Sciatic nerve (tissue), 2 donors: ENCODE results near the gene LBX2. TPM values are rescaled to one million over a fixed set of nuclear protein-coding genes. Genes with fewer than 3 reads are reported as not detected.
"Not testable (repeated sequence)": the region's sequence is repeated elsewhere in the genome, so short reads cannot be mapped to it uniquely, and the experiment has no call there.

Source experiments
- ATAC-seq: fragments of 200-7000 bp; cut with Tn5 transposase; one replicate; pipeline ENCODE4 v1.9.1; 2020; ENCODE audit warnings: mild to moderate bottlenecking, moderate library complexity
- DNase-seq: peaks from one replicate; pipeline ENCODE4 v3.0.0-alpha.2; 2020; ENCODE audit warnings: low spot score
- intact Hi-C: fragments of 100-400 bp; cut with DNase I; formaldehyde crosslinking; loops from one replicate; pipeline ENCODE4 v1.14.2; 2022
- total RNA-seq: library from RNA; stranded (reverse); fragmentation: NEBNext Ultra II Directional; extraction: Animal tissue kit (Norgen Biotek cat#: 25700); gene quantifications from one replicate; pipeline ENCODE4 v1.2.1, GENCODE V29; 2021
- donor health status: DM: no; HTN: no; CAD: no.
- donor health status: DM: no; HTN: no; CAD: no.

Gene LBX2
- total RNA-seq, 1 donor from 2014 or later = 0.53 TPM

DNA sequence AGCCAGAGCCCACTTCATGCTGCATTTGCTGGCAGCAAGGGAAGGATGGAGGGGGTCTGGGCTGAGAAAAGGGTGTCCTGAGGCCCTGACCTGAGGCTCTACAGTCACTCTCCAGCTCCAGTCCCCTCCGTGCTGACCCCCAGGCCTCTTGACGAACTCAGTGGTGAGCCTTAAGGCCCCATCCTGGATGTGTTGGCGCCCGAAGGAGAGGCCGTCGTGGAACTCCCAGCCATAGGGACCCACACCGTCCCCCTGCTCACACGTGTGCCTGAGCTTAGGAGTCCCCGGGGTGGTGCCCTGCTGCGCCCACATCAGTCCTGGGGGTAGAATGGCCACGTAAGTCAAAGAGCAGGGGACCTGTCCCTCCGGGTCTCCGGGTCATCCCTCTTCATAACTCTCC, 35.0 kb downstream of the LBX2 start:
- no peak for ATAC-seq
- intact Hi-C loops = no loop called here

DNA sequence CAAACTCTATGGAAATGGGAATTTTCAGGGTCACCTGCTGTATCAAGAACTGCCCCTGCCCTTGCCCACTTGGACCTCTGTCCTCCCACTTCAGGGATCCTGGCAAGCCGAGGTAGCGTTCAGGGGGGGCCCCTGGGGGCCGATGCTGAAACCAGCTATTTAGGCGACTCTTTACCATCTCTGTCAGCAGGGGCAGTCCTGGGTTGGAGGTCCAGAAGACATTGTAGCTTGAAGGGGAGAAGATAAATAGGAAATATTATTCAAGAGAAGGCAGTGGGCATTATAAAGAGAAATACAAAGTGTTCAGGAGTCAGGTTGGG, 36.7 kb downstream of the LBX2 start:
- DNase-seq (no peak), ATAC-seq (no peak)
- intact Hi-C loops = no loop called here

More for the DNA sequence above, 35.0 kb downstream of the LBX2 start:
- DNase-seq = no peak

DNA sequence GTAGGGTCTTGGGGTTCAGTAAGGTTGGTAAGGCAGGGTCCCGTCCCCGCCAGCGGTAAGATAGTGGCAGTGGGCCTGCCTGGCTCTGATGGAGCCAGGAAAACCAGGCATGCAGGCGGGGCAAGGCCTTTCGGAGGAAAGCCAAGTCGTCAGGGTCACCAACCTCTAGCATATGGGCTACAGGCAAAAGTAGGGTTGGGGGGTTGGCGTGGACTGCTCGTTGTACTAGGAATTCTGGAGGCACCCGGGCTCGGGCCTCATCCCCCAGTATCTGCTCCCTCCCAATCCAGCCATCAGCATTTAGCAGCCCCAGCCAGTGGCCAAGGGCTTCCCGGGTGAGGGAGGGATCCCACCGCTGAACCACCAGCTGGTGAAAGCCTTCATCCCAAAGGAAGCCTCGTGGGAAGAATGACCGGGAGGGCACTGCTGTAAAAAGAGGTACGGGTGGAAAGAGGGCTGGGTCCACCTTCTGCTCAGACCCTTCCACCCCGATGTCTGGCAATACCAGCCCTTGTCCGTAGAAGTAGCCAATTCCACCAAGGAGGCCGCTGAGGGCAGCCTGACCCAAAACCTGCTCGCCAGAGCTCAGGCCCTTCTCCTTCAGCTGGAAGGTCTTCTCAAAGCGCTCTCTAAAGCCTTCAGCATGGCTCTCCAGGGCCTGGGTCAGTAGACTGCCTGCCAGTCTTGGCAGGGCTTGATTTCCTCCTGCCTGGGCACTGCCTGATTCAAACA, 37.2 kb downstream of the LBX2 start:
- ATAC-seq = no peak
- intact Hi-C loops = no loop called here
- DNase-seq = no peak

DNA sequence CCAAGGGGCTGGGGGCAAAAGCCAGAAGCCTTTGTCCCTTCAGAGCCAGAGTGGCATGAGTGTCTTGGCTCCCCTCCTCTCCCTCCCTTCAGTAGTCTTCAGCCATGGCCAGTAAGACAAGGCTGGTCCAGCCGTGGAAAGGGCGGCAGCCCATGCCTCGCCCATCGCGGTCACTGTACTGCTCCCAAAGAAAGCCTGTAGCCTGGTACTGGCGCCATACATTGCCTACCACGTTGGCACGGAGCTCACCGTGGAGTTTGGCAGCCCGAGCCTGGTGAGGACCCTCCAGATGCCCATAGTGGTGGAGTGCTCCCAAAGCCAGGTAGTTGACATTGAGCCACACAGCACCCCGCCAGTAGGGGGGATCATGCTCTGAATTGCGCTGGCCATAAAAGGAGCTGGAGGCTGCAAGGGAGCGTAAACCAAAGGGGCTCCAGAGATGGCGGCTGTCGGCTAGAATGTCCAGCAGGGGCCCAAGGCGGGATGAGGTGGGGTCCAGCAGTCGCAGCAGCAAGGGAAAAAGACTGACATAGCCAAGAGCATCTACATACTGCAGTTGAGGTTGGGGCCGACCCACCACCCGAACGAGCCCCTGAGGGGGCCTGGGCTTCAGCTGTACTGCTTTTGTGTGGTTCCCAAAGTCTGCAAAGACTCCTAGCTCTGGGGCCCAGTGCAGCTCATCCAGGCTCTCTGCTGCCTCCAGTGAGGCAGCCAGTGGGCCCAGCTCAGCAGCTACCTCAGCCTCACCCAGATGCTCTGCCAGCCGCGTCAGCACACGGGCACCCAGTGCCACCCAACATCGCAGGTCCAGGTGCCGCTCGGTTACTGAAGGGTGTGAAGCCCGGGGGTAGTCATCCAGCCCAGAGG, 38.0 kb downstream of the LBX2 start:
- DNase-seq = no peak
- intact Hi-C loops = no loop called here
- ATAC-seq = no peak

DNA sequence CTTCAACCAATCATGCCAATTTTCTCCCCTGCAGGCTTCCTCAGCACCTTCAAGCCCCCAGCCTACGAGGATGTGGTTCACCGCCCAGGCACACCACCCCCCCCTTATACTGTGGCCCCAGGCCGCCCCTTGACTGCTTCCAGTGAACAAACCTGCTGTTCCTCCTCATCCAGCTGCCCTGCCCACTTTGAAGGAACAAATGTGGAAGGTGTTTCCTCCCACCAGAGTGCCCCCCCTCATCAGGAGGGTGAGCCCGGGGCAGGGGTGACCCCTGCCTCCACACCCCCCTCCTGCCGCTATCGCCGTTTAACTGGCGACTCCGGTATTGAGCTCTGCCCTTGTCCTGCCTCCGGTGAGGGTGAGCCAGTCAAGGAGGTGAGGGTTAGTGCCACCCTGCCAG, 39.2 kb downstream of the LBX2 start:
- intact Hi-C loops, DNase-seq, ATAC-seq: not testable (repeated sequence)

DNA sequence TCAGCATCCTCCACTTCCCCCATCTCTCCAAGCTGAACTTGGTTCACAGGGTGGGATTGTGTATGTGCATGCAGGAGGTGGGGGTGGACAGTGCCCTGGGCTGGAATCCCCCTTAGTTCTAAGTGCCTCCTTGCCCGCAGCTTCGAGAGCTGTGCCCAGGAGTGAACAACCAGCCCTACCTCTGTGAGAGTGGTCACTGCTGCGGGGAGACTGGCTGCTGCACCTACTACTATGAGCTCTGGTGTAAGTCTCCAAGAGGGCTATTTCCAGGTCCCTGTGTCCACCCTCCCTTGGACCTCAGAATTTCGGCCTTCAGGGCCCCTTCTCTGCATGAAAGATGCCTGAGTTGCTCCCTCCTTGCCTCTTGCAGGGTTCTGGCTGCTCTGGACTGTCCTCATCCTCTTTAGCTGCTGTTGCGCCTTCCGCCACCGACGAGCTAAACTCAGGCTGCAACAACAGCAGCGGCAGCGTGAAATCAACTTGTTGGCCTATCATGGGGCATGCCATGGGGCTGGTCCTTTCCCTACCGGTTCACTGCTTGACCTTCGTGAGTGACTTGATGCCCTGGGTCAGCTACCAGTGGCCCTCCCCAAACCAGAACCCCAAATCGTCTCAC, 39.8 kb downstream of the LBX2 start:
- ATAC-seq, DNase-seq, intact Hi-C loops: not testable (repeated sequence)

DNA sequence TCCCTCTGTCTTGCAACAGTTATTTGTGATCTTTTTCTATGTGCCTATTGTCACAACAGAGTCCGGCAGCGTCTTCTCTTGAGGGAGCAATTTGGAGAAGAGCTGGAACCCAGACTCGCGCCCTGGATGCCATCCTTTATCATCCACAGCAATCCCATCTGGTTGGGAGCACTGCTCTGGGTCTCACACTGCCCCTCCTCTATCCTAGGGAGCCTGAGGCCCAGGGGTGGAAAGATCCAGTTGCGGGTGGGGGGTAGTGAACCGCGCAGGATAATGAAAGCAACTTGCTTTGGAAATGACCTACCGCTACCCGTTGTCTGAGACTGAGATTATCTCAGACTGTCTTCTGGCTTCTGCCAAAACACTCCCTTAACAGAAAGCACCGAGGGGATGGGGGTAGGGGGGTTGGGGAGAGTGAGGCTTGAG, 40.5 kb downstream of the LBX2 start:
- no peak for ATAC-seq
- intact Hi-C loops = no loop called here
- DNase-seq = no peak

DNA sequence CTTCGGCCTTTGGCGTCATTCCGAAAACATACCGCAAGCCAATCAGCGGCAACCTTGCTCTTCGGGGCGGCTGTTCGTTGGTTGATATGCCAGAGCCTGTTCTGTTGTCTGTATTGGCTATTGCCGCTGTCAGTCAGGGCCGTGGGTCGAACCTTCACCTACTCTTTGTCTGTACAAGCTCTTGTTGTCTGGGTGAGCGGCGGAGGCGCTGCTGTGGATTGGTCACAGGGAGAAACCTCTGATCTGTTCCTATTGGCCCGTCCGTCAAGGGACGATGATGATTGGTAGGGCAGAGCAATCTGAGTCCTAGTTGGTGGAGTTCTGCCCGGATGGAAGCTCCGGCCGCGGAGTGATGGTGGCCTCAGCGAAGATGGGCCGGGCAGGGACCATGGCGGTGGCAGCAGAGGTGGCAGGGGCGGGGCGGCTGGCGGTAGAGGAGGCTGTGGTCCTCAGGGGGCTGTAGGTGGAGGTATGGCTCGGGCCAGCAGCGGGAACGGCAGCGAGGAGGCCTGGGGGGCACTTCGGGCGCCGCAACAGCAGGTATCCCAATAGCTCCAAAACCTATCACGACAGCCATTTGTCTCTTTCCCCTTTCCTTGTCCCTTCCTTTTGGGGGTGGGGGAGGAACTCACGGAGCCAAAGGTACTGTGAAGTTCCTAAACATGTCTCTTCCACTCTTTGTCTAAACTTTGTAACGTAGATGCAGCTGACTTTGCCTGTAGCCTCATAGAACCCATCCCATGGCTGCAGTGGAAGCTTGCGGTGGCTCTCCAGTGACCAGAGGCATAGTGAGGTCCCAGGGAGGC, 41.1 kb downstream of the LBX2 start, which contains the start of gene WBP1:
WBP1 (plus strand) TSS at position 307 of the 806 bp plus-strand sequence; CDS start at position 472, 165 bp downstream.
- ATAC-seq = peak; percentile 97
- intact Hi-C loops = no loop called here
- peak; percentile 99 for DNase-seq

DNA sequence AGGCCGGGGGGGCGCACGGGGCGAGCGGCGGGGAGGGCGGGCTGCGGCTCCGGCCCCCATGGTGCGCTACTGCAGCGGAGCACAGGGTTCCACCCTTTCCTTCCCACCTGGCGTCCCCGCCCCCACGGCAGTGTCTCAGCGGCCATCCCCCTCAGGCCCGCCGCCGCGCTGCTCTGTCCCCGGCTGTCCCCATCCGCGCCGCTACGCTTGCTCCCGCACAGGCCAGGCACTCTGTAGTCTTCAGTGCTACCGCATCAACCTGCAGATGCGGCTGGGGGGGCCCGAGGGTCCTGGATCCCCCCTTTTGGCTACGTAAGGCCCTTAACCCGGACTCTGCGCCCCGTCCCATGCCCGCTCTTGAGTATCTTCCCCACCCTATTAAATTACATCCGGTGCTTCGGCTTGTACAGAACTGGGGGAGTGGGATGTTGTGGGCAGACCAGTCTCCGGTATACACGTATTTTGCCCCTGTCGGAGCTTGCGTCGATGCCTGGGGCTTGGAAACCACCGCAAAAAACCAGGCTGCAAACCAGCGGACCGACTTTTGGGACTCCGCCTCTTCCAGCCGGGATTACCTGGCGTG, 41.8 kb downstream of the LBX2 start:
- DNase-seq (peak; percentile 82), ATAC-seq (peak; percentile 30)
- intact Hi-C loops = no loop called here

DNA sequence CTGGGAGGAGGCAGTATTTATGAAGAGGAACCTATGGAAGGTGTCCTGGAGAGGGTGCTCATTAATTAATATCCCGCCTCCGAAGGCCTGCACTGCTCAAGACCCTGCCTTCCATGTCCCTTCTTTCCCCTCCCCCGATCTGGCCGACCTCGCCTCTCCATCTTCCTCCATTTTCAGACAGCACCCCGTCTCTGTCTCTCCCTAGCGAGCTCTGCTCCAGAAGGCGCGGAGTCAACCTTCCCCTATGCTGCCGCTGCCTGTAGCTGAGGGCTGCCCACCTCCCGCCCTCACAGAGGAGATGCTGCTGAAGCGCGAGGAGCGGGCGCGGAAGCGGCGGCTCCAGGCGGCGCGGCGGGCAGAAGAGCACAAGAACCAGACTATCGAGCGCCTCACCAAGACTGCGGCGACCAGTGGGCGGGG, 42.3 kb downstream of the LBX2 start:
- ATAC-seq (no peak), DNase-seq (no peak)
- intact Hi-C loops = no loop called here

DNA sequence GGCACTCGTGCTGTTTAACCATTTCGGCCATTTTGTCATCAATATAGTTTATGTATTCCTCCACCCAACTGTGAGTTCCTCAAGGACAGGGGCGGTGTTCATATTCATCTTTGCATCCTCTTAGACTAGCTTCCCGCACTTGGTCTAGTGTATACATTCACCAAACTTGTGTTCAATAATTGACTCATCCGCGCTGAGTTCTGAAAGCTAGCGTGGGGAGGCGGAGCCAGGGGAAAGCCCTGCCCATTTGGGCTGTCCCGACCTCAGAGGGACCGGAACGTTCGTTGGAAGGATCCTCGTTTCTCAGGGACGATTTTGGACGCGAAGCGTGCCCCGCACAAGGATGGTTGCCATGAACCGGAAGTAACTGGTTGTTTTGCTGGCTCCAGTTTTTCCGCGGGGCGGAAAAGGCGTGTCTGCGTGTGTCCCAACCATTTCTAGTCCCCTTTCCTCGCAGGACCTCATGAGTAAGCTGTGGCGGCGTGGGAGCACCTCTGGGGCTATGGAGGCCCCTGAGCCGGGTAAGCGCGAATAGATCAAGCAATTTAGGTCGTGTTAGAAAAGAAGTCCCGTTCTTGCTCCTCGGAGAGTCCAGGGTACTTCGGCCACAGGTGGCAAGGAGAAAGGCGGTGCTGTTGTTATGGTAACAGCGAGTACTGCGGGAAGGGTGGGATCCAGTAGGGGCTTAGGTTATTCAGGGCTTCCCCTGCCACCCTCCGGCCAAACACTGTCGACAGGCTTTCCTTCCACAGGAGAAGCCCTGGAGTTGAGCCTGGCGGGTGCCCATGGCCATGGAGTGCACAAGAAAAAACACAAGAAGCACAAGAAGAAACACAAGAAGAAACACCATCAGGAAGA, 44.5 kb downstream of the LBX2 start, which contains the start of gene INO80B:
INO80B (plus strand) TSS at position 434 of the 858 bp plus-strand sequence; CDS start at position 464, 30 bp downstream.
- intact Hi-C loops = no loop called here

DNA sequence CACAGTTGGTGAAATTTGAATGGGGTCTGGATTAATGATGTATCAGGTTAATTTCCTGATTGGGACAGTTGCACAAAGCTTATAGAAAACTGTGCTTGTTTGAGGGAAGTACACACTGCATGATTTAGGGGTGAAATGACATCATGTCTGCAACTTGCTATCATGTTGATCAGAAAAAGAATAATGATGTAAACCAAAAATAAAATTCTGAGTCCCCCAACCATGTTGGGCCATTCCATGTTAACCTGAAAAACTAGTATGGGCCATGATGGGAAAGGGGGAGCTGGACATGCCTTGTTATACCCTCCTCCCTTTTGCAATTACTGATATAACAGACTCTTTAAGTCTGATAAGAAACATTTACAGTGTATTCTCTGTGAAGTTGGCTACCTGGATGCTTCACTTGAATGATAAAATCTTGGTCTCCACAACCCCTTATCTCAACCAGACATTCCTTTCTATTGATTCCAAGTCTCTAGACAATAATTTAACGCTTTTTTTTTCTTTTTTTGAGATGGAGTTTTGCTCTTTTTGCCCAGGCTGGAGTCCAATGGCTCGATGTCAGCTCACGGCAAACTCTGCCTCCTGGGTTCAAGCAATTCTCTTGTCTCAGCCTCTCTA, 48.7 kb downstream of the LBX2 start:
- no peak for DNase-seq
- ATAC-seq = no peak
- intact Hi-C loops = no loop called here

More for the DNA sequence above, 44.5 kb downstream of the LBX2 start, which contains the start of gene INO80B:
- ATAC-seq = peak; percentile 76
- peak; percentile 97 for DNase-seq

DNA sequence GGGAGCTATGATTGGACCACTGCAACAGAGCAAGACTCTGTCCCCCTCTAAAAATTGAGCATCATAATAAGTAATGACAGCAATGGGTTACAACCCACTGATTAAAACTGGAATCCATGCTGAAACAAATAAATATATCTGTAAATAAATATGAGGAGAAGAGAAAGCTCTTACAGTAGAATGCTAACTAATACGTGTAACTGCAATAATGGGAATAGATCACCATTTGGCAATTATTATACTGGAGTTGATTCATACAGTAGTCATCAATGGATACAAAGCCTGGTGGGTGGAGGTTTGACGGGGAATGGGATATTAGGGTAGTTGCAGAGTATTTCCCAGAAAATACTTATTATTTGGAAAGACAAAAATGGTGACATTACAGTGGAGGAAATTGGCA, 50.6 kb downstream of the LBX2 start:
- no peak for ATAC-seq
- no peak for DNase-seq
- intact Hi-C loops = no loop called here
